Heart right ventricle (tissue), 16 donors: Measurements from ENCODE around the gene ALKBH5. TPM values are rescaled to one million over a fixed set of nuclear protein-coding genes. Genes with fewer than 3 reads are reported as not detected.

Experiments used
- ATAC-seq, 8 donors: fragments of 200-7000 bp; cut with Tn5 transposase; one replicate each; pipeline ENCODE4 v1.9.1; 2020; ENCODE audit warnings: mild to moderate bottlenecking in 8 of 8, moderate library complexity in 8 of 8, moderate number of reproducible peaks in 1 of 8
- DNase-seq, 2 donors: peaks; one replicate each; pipeline ENCODE4 v3.0.0-alpha.2; 2020
- H3K27ac ChIP-seq, 10 donors: fragments of 200-600 bp; sonication (generic) in 2 of 10; one replicate each; pipeline versions ENCODE4 v1.5.0 to v1.8.0; 2020 to 2022; ENCODE audit warnings: mild to moderate bottlenecking in 3 of 10
- H3K27me3 ChIP-seq, 7 donors: fragments of 200-600 bp; one replicate each; pipeline ENCODE4 v1.8.0; 2021 to 2022; ENCODE audit warnings: mild to moderate bottlenecking in 2 of 7
- H3K36me3 ChIP-seq, 9 donors: fragments of 200-600 bp; sonication (generic) in 1 of 9; one replicate each; pipeline versions ENCODE4 v1.5.0 to v1.8.0; 2020 to 2022; ENCODE audit warnings: mild to moderate bottlenecking in 2 of 9
- H3K4me1 ChIP-seq, 9 donors: fragments of 200-600 bp; sonication (generic) in 1 of 9; one replicate each; pipeline versions ENCODE4 v1.5.0 to v1.8.0; 2020 to 2022; ENCODE audit warnings: mild to moderate bottlenecking in 4 of 9
- H3K4me3 ChIP-seq, 10 donors: fragments of 200-600 bp; sonication (generic) in 2 of 10; one replicate each; pipeline versions ENCODE4 v1.5.0 to v1.8.0; 2020 to 2022; ENCODE audit warnings: mild to moderate bottlenecking in 7 of 10, moderate library complexity in 2 of 10
- H3K9me3 ChIP-seq, 11 donors: fragments of 200-600 bp in 10 of 11; sonication (generic) in 2 of 11; one replicate each; pipeline versions ENCODE4 v1.5.0 to v1.8.0; 2013 to 2022; ENCODE audit warnings: mild to moderate bottlenecking in 2 of 11, control low read depth in 1 of 11, moderate library complexity in 1 of 11
- WGBS, 2 donors: extraction: QIAGEN DNeasy Blood & Tissue Kit; methylation state at CpG; one replicate each; pipeline ENCODE4 v1.1.7; 2013; ENCODE audit warnings: inconsistent platforms in 1 of 2; 5-methylcytosine and 5-hydroxymethylcytosine counted together
- intact Hi-C, 10 donors: fragments of 100-400 bp; cut with DNase I; formaldehyde crosslinking; loops; one replicate each; pipeline versions ENCODE4 v1.11.1 to v1.14.2; 2022
- polyA plus RNA-seq, 2 donors: library from polyadenylated mRNA; stranded (reverse); fragments of 200-250 nt; gene quantifications; one replicate each; pipeline ENCODE4 v1.2.3, GENCODE V29; 2013
- total RNA-seq, 10 donors: library from RNA; stranded (reverse); fragmentation: NEBNext Ultra II Directional in 3 of 10; extraction: Animal tissue kit (Norgen Biotek cat#: 25700) in 3 of 10; gene quantifications; one replicate each; pipeline versions ENCODE4 v1.2.1 to v1.2.4, GENCODE V29; 2021 to 2023
- TF ChIP-seq, protein P1 (sequence below), 9 donors: fragments of 200-600 bp; sonication (generic) in 2 of 9; IDR thresholded peaks; one replicate each; pipeline versions ENCODE4 v1.5.0 to v1.8.0; 2021 to 2022; ENCODE audit warnings: antibody characterized with exemption in 9 of 9, mild to moderate bottlenecking in 5 of 9, moderate library complexity in 1 of 9
- donor health status: Arrhythmogenic right ventricular cardiomyopathy.
- donor health status: ischemic (EF 13 %, LVEDD 7.1; RV severe dilation, severe dysfunction).
- donor health status: healthy with polysubstance abuse.
- donor health status: DM: no; HTN: yes; CAD: no.
- donor health status: DM: no; HTN: no; CAD: no.
- donor health status: ischemic (EF 25% LVEDD 6.9; RV normal size, moderate dysfunction).
- donor health status: ischemic (EF 25% LVEDD 5.7; RV mildly dilated, moderate dysfunction).
- donor health status: healthy.
- donor health status: DM: yes; HTN: yes; CAD: no.
- donor health status: Ischemic cardiomyopathy.
- donor health status: ischemic (EF 35%, LVEDD 5.7; RV mildly dilated, moderate dysfunction).
- donor health status: nonischemic (EF 11% LVEDD 7.7; RV severe dilation, severe dysfunction).
- donor health status: DM: yes; HTN: yes; CAD: no.
- donor health status: PGD.
- donor health status: ischemic (EF 29% LVEDD 5.4; RV normal size, mild dysfunction).
- donor health status: nonischemic (EF 23%, LVEDD 6.1; RV moderate dilation, normal function).

Gene ALKBH5
- total and polyA plus RNA-seq, 12 donors, result 72.6 to 208 (median 190) TPM

DNA sequence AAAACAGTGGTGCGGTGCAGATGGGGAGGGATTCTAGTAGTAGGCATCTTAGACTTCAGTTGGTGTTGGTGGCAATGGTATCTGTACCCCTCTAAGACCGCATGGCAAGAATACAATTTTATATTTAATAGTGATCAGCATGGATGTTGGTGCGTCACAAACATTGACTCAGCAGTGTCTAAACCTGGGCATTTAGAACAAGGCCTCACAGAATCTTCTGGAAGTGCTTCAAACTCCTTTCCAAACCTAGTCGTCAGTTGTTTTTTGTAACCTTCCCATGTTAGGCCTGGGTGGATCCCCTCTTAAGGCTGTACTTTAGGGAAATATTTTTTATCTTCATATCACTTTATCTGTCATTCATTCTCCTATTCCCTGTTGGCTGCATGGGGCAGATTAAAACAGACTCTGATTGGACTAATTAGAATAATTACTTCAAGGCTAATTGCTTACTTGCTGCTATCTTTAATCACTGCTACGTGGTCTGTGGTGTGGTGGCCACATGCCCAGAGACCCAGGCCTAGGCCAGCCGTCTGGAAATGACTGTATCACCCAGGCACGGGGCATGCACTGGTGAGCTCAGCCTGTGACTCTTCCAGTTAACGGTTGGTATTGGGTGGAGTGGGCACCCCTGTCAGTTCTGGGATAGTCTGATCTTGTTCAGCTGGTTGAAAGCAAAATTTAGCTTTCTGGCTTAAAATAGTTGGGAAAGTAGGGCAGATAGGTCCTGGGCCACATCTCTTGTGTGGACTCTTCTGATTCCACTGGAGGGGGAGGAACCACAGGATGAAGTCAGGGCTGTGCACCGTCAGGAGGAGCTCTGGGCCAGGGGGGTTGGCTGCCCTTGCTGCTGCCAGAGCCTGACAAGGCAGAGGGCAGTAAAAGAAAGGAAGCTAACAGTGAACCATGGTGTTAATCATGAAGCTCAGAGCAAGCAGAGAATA, 4.5 kb downstream of the ALKBH5 start:
- TF ChIP-seq, protein P1, sequence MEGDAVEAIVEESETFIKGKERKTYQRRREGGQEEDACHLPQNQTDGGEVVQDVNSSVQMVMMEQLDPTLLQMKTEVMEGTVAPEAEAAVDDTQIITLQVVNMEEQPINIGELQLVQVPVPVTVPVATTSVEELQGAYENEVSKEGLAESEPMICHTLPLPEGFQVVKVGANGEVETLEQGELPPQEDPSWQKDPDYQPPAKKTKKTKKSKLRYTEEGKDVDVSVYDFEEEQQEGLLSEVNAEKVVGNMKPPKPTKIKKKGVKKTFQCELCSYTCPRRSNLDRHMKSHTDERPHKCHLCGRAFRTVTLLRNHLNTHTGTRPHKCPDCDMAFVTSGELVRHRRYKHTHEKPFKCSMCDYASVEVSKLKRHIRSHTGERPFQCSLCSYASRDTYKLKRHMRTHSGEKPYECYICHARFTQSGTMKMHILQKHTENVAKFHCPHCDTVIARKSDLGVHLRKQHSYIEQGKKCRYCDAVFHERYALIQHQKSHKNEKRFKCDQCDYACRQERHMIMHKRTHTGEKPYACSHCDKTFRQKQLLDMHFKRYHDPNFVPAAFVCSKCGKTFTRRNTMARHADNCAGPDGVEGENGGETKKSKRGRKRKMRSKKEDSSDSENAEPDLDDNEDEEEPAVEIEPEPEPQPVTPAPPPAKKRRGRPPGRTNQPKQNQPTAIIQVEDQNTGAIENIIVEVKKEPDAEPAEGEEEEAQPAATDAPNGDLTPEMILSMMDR (IDR thresholded peaks at IDR 0.05), result peak in 2 of 9 donors; percentile 8 to 16
- 29 to 30% methylated on average over 9 of the region's 9 CpGs for WGBS, 2 donors
- intact Hi-C loops, result loop anchor here in 1 of 10 donors (5.0 kb wide), 1 partner anchor 46 kb away; no protein-coding TSS in a partner anchor
- Histone ChIP-seq H3K36me3 (peaks cover 0 to 50% (median 6%) of the 10 kb centered on the region in 9 donors), H3K27me3 (no peaks in the 10 kb centered on the region), H3K4me3 (peak overlapping the region in 9 of 10 donors; percentile 2 to 99 (median 86)), H3K4me1 (peaks cover 37 to 87% (median 80%) of the 10 kb centered on the region in 9 donors), H3K9me3 (no peaks in the 10 kb centered on the region), H3K27ac (peak overlapping the region in 9 of 10 donors; percentile 4 to 100 (median 97))
- ATAC-seq, result peak in 4 of 8 donors; percentile 6 to 45 (median 24)
- DNase-seq, result peak; percentile 30

DNA sequence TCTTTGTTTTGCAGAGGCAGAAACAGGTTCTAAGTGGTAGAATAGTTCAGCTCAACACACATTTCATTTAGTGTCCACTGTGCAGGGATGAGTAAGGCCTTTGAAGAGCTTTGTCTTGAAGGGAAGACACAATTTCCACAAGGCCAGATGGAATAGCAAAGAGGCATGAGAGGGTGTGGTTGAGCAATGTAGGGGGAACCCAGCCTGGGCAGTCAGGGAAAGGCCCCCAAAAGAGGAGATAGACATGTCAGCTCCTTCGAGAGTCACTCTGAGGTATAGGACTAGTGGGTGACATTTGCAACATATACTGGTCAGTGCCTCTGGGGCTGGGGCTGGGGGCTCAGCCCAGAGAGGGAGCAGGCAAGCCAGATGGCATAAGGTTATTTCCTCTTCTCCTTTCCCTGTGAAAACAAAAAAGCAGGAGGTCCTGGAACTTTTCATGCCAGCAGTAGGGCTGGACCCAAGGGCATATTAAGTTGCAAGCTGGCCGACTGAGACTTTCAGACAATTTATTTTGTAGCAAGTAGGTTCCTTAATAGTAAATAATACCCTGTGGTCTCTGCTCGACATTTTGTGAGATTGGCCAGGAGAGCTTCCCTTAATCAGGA, 7.1 kb downstream of the ALKBH5 start:
- Histone ChIP-seq H3K4me1 (peaks cover 34 to 100% (median 90%) of the 10 kb centered on the region in 9 donors), H3K27me3 (no peaks in the 10 kb centered on the region), H3K9me3 (no peaks in the 10 kb centered on the region), H3K36me3 (peaks cover 0 to 68% (median 14%) of the 10 kb centered on the region in 9 donors), H3K27ac (peak overlapping the region in 9 of 10 donors; percentile 18 to 99 (median 56)), H3K4me3 (no peak overlapping the region)
- DNase-seq (no peak), ATAC-seq (peak in 1 of 8 donors; percentile 6)
- intact Hi-C loops, result no loop called here
- TF ChIP-seq, protein P1 (IDR thresholded peaks at IDR 0.05), result no peak
- WGBS, 2 donors, result 20 to 36% methylated on average over 3 of the region's 3 CpGs

DNA sequence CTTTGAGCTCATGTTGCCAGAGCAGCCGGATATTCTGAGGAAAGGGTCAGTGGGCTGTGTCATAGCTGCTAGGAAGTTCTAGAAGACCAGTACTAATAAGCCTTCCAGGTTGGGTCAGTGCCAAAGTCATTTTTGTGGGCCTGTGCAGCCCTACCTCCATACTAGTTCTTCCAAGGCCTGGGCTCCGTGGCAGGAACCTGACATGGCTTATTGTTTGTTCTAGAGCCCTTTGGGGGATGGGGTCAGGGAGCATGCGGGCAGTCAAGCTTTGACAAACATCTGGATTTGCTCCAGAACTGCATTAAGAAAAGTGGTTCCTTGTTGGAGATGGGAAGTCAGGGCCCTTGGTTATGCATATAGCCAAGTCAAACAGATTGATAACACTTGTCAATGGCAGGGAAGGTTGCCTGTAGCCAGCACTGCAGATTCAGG, 7.6 kb downstream of the ALKBH5 start:
- ATAC-seq (peak in 7 of 8 donors; percentile 25 to 72 (median 54)), DNase-seq (peak in 1 of 2 donors; percentile 72)
- H3K27me3 ChIP-seq, result no peaks in the 10 kb centered on the region
- H3K9me3 ChIP-seq, result no peaks in the 10 kb centered on the region
- intact Hi-C loops, result no loop called here
- peaks cover 0 to 70% (median 14%) of the 10 kb centered on the region in 9 donors for H3K36me3 ChIP-seq
- H3K27ac ChIP-seq, result peak overlapping the region in 9 of 10 donors; percentile 18 to 99 (median 56)
- WGBS, 2 donors, result 13 to 16% methylated on average over 3 of the region's 3 CpGs
- TF ChIP-seq, protein P1 (IDR thresholded peaks at IDR 0.05), result no peak
- peaks cover 31 to 99% (median 85%) of the 10 kb centered on the region in 9 donors for H3K4me1 ChIP-seq
- peak overlapping the region in 1 of 10 donors; percentile 9 for H3K4me3 ChIP-seq

DNA sequence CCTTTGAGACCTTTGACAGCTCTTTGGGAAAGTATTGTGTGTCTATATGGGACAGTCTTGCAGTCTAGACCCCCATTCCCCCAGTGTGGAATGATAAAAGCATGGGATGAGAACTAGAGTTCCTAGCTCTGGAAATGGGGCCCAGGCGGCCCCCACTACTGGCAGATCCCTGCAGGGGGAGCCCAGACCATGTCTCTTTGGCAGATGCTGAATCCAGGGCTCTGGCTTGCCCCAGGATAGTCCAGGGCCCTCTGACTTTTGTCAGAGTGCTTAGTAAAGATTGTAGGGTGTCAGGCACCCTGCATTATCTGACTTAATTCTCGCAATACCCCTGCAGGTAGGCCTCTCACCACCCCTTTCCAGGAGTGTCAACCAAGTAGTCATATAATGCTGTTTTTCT, 8.3 kb downstream of the ALKBH5 start:
- DNase-seq (no peak), ATAC-seq (peak in 2 of 8 donors; percentile 20 to 37)
- intact Hi-C loops, result no loop called here
- H3K4me3 ChIP-seq, result no peak overlapping the region
- peaks cover 26 to 98% (median 80%) of the 10 kb centered on the region in 9 donors for H3K4me1 ChIP-seq
- TF ChIP-seq, protein P1 (IDR thresholded peaks at IDR 0.05), result peak in 6 of 9 donors; percentile 21 to 40 (median 34)
- no peaks in the 10 kb centered on the region for H3K27me3 ChIP-seq
- no peaks in the 10 kb centered on the region for H3K9me3 ChIP-seq
- H3K27ac ChIP-seq, result peak overlapping the region in 8 of 10 donors; percentile 18 to 99 (median 54)
- WGBS, 2 donors, result 67 to 69% methylated on average over 2 of the region's 2 CpGs
- peaks cover 0 to 77% (median 14%) of the 10 kb centered on the region in 9 donors for H3K36me3 ChIP-seq
